Activated CD8-positive, alpha-beta memory T cell treated with anti-CD3 and anti-CD28 coated beads for 4 hours (primary cell): ENCODE measurements around the gene PCDHGA4.
"Not testable (repeated sequence)": the region's sequence is repeated elsewhere in the genome, so short reads cannot be mapped to it uniquely, and the experiment has no call there.

Experiments
- DNase-seq, 2 donors: peaks; one replicate each; pipeline ENCODE4 v3.0.0-alpha.2; 2020; ENCODE audit warnings: low read depth in 2 of 2

The PCDHGA4 gene

DNA sequence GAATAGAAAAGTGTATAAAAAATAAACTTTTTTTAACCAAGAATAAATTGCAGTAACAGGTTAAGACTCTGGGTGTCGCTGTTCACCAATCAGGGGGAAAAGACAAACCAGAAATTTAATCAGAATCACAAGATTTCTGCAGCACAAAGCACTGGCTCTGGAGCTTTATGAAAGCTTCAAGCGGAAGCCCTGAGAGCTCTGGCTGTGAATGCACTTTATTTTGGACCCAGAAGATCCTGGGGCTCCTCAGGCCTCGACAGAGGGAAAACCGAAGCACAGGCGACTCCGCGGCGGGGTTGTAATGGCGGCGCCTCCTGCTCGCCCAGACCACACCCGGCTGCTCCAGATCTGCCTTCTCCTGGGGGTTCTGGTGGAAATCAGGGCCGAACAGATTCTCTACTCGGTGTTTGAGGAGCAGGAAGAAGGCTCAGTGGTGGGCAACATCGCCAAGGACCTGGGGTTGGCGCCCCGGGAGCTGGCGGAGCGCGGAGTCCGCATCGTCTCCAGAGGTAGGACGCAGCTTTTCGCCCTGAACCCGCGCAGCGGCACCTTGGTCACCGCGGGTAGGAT, at the start of gene PCDHGA4:
Gene PCDHGA4, plus strand, starts transcription at position 122 of the 570 bp plus-strand sequence. Its CDS starts 87 bp downstream, at position 209.
- DNase-seq = no peak

DNA sequence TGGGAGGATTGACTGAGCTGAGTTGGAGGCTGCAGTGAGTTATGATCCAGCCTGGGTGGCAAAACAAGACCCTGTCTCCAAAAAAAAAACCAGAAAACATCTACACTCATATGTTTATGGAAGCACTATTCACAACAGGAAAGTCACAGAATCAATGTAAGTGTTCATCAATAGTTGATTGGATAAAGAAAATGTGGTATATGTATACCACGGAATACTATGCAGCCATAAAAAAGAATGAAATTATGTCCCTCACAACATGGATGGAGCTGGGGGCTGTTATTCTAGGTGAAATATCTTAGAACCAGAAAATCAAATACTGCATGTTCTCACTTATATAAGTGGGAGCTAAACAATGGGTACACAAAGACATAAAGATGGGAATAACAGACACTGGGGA, 48.2 kb upstream of the PCDHGA4 start:
- no peak for DNase-seq

DNA sequence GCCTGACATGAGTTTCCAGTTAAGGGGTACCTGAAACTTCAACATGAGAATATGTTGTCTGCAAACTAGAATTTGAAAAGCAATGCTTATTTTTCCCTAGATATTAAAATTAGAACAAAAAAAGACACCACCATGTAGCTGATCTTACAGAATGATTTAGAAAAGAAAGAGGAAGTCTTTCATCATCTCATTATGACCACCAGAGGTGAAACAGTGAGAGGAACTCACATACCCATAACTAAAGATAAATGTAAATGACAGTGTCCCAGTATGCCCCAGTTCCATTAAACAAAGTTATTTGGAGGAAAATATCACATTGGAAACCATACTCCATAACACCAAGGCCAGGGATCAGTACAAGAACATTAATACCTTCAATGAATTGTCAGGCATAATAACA, 41.1 kb upstream of the PCDHGA4 start:
- DNase-seq = no peak

DNA sequence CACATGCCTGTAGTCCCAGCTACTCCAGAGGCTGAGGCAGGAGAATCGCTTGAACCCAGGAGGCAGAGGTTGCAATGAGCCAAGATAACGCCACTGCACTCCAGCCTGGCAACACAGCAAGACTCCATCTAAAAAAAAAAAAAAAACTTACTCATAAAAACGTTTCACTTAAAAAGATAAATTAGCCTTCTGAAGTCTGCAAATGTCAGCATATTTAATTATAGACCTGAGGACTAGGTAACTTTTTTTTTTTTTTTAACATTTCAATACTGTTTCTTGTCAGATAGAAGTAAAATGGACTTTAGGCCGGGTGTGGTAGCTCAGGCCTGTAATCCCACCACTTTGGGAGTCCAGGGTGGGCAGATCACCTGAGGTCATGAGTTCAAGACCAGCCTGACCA, 37.9 kb upstream of the PCDHGA4 start:
- DNase-seq = not testable (repeated sequence)

DNA sequence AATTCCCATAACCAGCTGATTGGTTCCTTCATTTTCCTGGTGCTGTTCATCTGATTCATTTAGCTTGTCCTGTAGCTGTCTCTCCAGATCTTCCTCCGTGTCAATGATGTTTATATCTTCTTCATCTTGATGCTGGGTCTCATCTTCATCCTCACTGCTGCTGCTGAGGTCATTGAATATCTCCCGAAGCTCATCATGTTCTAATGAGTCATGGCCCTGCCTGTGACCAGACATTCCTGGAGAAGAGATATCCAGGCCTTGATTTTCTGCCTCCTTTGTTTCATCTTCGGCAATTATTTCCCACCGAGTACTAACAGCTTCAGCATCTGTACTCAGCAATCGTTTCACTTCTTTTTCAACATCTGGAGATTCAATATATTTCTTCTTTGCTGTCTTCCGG, 35.6 kb upstream of the PCDHGA4 start:
- DNase-seq = no peak

DNA sequence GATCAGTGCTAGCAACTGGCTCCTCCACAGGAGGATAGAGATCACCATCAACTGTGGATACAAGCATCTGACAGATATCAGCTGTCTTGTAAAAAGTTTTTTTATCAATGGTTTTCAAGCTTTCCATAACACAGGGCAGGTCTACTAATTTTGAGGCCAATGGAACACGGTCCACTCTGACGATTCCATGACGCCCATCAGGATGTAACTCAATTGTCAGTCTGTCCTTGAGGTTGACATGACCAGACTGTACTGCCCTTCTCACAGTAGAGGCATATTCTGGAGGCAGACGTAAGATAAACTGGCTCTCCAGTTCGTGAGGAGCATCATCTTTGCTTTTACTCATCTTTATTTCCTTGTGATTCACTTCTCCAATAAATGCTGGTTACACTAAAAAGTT, 35.1 kb upstream of the PCDHGA4 start:
- no peak for DNase-seq

DNA sequence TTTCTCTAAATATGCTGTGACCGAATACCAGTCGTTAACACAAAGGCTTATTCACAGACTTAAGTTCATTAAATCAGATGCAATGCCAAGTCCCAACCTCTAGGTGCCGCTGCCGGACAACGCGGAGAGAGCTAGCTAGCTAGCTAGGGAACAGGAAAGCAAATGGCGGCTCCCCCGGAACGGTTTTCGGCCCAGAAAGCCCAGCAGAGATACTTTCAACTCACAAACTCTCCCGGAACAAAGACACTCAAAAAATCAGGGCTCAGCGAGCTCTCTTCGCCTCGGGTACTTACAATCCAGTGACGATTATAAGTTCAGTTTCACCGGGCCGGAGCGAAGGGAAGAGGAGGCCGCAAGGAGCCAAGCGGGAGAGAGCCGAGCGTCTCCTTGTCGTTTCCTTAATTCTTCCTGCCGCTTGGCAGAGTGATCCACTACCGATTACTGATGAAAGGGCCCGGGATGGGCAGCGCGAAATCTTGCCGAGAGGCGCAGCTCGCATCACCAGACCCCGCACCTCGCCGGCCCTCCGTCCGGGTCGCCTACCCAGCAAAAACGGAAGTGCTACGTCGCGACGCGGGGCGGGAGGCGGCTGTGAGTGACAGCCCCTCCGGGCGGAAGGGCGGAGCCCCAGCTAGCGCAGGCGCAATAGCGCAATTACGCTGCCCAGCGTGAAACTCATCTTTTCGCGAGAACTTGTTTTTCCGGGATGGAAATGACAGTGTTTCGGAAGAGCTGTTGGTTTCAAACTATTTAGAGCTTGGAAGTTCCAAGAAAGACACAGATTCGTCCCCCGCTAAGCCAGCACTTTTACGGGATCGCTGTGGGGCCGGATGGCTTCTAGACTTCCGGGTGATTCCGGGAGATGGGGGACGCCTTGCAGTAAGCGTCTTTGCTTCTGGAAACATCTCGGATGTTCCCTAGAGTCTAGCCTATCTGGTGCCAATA, 34.3 kb upstream of the PCDHGA4 start, which contains the start of gene TAF7:
Gene TAF7, minus strand, starts transcription at position 560 of the 945 bp plus-strand sequence. CDS start 740 bp downstream, outside the sequence.
- DNase-seq = peak; percentile 85

DNA sequence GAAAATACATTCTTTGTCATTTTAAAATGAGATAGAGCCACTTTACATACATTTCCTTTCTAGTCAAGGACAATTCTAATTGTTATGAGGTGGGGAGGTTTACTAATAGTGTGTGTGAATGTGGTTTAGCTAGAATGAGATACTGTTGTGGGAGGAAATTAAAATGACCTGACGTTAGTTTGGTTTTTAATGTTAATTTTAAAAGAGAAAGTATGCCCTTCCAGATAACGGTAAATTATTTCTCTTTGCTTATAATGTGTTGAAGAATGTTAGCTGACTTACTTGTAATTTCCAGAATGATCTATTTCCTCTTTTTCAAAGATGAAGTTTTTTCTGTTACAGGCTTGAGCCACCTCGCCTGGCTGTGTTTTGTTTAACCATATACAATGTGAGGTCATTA, 32.6 kb upstream of the PCDHGA4 start:
- no peak for DNase-seq

DNA sequence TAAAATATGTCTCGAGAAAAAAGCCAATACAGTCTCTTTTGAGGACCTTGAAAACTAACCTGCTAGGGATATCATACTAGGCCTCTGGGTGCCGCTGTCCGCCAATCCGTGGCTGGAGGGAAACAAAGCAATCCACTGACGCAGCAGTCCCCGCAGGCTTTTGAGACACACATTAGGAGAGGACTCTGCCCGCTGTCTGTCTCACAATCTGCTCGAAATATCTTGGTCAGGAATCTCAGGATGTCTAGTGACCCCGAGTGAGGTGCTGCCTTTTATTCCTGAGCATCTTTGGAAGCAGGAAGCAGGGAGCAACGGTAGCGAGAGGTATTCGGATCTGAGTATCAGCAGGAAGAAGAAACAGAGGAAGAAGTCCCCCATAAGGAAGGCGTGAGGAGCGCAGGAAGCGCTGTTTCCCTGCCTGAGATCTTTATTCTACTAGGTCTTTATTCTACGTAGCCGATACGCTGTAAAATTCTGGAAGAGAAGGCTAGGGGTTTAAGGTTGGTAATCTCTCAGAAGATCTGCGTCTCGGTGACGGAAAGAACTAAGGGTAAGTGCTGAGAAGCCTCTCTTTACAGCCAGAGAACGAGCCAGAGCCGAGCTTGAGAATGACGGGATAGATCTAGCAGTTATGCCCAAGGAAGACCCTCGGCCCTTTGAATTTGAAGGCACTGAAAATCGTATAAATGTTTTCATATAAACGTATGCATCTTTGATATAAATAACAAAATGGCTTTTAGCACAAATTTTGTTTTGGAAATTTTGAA, 28.6 kb upstream of the PCDHGA4 start:
- peak; percentile 22 to 42 for DNase-seq

DNA sequence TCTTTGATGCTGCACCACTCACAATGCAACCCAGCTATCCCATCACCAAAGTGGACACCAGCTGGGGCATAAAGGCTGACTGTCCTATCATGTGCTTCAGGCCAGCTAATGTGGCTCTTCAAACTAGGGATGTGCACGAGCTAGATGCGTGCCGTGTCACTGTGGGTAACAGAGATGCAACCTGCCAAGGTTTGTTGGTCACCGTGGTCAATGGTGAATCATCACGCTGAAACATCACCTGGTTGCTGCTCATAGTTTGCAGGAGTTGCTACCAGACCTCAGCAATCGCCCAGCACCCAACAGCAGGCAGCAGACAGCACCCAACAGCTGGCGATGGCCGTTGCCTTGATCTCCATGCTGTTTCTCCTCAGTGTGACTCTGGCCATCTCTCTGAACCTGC, 26.6 kb upstream of the PCDHGA4 start:
- no peak for DNase-seq

DNA sequence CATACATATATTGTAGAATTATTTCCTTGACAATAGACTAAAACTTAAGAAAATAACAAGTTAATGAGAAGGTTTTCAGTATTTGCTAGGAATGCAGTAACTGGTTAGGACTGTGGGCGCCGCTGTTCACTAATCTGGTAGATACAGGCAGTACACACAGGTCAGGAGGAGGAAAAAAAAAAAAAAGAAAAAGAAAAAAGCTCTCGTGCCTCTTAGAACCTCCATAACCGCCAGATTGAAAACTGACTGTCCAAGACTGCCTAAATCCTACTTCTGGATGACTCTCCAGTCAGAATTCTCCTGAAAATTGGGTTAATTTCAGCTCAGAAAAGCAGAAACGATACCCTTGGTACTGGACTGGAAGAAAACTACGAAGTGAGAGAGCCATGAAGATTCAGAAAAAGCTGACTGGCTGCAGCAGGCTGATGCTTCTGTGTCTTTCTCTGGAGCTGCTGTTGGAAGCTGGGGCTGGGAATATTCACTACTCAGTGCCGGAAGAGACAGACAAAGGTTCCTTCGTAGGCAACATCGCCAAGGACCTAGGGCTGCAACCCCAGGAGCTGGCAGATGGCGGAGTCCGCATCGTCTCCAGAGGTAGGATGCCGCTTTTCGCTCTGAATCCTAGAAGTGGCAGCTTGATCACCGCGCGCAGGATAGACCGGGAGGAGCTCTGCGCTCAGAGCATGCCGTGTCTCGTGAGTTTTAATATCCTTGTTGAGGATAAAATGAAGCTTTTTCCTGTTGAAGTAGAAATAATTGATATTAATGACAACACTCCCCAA, 24.3 kb upstream of the PCDHGA4 start, which contains the start of gene PCDHGA1:
Gene PCDHGA1, plus strand, starts transcription at position 216 of the 782 bp plus-strand sequence.
- DNase-seq = no peak

DNA sequence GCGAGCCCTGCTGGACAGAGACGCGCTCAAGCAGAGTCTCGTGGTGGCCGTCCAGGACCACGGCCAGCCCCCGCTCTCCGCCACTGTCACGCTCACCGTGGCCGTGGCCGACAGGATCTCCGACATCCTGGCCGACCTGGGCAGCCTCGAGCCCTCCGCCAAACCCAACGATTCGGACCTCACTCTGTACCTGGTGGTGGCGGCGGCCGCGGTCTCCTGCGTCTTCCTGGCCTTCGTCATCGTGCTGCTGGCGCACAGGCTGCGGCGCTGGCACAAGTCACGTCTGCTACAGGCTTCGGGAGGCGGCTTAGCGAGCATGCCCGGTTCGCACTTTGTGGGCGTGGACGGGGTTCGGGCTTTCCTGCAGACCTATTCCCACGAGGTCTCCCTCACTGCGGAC, 22.2 kb upstream of the PCDHGA4 start:
- not testable (repeated sequence) for DNase-seq

DNA sequence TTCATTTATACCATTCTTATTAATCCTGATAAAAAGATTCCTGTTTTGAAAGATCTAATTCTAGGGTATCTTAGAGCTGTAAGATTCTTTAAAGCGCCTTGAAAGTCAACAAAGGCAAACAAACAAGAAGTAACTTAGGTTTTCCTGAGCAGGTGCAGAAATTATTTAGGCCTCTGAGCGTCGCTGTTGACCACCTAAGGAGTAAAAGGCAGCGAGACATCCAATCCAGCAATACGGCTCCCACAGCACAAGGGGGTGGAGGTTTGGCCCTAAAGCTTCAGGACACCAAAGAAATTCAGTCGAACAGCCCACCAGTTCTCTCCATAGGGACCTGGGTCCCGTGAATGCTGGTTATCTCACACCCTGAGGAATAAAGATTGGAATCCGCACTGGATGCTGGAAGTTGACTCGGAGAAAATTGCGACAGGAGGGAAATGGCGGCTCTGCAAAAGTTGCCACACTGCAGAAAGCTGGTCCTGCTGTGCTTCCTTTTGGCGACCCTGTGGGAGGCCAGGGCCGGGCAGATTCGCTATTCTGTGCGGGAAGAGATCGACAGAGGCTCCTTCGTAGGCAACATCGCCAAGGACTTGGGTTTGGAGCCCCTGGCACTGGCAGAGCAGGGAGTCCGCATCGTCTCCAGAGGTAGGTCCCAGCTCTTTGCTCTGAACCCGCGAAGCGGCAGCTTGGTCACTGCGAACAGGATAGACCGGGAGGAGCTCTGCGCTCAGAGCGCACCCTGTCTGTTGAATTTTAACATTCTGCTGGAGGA, 16.1 kb upstream of the PCDHGA4 start, which contains the start of gene PCDHGA2:
Gene PCDHGA2, plus strand, starts transcription at position 223 of the 769 bp plus-strand sequence.
- DNase-seq = no peak

DNA sequence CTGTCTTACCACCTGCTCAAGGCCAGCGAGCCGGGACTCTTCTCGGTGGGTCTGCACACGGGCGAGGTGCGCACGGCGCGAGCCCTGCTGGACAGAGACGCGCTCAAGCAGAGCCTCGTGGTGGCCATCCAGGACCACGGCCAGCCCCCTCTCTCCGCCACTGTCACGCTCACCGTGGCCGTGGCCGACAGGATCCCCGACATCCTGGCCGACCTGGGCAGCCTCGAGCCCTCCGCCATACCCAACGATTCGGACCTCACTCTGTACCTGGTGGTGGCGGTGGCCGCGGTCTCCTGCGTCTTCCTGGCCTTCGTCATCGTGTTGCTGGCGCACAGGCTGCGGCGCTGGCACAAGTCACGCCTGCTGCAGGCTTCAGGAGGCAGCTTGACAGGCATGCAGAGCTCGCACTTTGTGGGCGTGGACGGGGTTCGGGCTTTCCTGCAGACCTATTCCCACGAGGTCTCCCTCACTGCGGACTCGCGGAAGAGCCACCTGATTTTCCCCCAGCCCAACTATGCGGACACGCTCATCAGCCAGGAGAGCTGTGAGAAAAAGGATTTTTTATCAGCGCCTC, 14.0 kb upstream of the PCDHGA4 start:
- not testable (repeated sequence) for DNase-seq

DNA sequence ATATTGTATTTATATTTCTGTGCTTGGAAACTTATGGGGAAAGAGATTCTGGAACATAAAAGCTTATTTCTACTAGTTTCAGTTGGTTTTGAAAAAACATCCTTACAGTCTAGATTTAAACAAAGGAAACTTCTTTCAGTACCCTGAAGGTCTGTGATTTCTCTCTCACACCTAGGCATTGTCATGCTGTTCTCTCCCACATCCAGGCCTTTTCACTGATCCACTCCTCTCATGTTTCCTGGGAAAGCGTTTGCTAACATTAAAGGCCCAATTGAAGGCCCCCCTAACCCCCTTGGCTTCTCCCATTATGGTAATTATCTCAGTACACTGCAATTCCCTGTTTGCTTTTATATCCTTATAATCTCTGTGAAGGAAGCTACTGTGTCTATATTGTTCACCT, 12.0 kb upstream of the PCDHGA4 start:
- no peak for DNase-seq

DNA sequence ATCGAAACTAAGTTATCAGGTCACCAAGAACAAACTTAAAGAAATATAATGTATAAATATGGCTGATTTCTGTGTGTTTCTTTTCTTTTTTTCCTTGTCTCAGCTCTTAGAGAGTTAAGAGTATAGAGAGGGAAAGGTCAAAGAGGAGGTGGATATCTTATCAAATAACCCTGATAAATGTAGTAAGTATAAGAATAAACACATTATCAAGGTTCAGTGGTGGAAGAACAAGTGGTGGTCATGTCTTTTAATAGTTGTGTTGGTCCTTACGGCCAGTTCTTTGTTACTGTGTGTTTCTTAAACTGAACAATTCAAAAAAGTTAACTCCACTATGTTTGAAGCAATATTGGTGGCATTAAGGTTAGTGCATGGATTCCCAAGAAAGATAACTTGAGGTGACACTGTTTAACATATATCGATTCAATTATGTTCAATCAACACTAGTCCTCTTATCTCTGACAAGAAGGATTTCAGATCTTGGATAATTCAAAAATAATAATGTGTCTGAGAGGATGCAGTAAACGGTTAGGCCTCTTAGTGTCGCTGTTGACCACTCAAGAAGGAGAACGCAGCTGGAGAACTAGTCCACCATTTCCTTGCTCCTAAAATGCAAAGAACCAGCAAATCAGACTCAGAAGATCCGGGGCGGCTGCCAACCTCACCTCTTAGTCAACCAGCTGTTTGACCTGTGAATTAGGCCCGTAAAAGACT, 11.4 kb upstream of the PCDHGA4 start, which contains the start of gene PCDHGA3:
Gene PCDHGA3, plus strand, starts transcription at position 588 of the 711 bp plus-strand sequence. CDS start 205 bp downstream, outside the sequence.
- DNase-seq = no peak

DNA sequence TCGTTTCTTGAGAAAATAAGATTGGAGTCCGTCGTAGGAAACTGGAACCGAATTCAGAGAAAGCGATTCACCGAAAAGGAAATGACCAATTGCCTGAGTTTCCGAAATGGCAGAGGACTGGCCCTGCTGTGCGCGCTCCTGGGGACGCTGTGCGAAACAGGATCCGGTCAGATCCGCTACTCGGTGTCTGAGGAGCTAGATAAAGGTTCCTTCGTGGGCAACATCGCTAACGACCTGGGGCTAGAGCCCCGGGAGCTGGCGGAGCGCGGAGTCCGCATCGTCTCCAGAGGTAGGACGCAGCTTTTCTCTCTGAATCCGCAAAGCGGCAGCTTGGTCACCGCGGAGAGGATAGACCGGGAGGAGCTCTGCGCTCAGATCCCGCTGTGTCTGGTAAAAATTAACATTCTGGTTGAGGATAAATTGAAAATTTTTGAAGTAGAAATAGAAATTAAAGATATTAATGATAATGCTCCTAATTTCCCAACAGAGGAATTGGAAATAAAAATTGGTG, 10.8 kb upstream of the PCDHGA4 start:
- DNase-seq = no peak

DNA sequence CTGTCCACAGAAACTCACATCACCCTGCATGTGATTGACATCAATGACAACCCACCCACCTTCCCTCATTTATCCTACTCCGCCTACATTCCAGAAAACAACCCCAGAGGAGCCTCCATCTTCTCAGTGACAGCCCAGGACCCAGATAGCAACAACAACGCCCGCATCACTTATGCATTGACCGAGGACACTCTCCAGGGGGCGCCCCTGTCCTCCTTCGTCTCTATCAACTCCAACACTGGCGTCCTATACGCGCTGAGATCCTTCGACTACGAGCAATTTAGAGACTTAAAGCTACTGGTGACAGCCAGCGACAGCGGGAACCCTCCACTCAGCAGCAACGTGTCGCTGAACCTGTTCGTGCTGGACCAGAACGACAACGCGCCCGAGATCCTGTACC, 9.5 kb upstream of the PCDHGA4 start:
- no peak for DNase-seq

DNA sequence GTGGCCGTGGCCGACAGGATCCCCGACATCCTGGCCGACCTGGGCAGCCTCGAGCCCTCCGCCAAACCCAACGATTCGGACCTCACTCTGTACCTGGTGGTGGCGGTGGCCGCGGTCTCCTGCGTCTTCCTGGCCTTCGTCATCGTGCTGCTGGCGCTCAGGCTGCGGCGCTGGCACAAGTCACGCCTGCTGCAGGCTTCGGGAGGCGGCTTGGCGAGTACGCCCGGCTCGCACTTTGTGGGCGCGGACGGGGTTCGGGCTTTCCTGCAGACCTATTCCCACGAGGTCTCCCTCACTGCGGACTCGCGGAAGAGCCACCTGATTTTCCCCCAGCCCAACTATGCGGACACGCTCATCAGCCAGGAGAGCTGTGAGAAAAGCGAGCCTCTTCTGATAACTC, 8.8 kb upstream of the PCDHGA4 start:
- not testable (repeated sequence) for DNase-seq
